GM20000 (cell line): ENCODE data around the gene LRRC14B.

Experiments
- DNase-seq: peaks from one replicate; pipeline ENCODE4 v3.0.0; 2012; ENCODE audit warnings: low spot score
- TF ChIP-seq, protein P1 (sequence below): IDR thresholded peaks from 2 replicates; pipeline ENCODE4 v1.5.1; 2012; ENCODE audit warnings: mild to moderate bottlenecking, control low read depth; ENCODE audit errors: extremely low read depth, missing control alignments

The LRRC14B gene

DNA sequence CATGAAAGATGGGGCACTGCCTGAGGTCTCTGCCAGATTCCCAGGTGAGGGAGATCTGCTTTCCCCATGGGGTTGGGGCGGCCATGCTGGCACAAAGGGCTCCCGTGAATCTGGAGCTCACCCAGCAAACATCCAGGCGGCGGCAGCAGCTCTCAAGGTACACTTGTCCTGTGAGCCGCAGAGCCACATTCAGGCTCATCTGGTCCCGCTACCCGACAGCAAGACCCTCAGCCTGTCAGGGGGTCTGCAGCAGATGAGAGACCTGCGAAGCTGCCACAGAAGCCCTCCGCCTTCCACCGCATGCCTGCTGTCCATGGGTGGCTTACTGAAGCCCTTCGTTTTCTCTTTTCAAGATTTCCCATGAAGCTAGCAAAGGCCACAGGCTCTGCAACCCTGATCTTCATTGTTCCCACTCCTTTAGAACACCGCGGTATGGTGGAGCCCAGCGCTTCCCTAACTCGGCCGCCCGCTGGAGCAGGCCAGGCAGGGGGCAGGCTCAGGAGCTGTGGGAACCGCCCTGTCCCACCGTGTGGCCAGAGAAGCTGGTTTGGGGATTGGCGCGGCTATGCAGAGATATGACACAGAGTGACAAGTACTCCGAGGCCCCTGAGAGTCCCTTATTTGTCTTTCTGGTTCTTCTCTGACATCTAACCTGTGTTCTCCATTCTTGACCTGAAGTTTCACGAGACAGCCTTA lies 8.8 kb downstream of the LRRC14B start:
- TF ChIP-seq, protein P1, sequence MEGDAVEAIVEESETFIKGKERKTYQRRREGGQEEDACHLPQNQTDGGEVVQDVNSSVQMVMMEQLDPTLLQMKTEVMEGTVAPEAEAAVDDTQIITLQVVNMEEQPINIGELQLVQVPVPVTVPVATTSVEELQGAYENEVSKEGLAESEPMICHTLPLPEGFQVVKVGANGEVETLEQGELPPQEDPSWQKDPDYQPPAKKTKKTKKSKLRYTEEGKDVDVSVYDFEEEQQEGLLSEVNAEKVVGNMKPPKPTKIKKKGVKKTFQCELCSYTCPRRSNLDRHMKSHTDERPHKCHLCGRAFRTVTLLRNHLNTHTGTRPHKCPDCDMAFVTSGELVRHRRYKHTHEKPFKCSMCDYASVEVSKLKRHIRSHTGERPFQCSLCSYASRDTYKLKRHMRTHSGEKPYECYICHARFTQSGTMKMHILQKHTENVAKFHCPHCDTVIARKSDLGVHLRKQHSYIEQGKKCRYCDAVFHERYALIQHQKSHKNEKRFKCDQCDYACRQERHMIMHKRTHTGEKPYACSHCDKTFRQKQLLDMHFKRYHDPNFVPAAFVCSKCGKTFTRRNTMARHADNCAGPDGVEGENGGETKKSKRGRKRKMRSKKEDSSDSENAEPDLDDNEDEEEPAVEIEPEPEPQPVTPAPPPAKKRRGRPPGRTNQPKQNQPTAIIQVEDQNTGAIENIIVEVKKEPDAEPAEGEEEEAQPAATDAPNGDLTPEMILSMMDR: no peak
- no peak for DNase-seq

GRCh38 chr5:200985-201384 lies 9.7 kb downstream of the LRRC14B start:
- TF ChIP-seq, protein P1: no peak
- DNase-seq: no peak

DNA sequence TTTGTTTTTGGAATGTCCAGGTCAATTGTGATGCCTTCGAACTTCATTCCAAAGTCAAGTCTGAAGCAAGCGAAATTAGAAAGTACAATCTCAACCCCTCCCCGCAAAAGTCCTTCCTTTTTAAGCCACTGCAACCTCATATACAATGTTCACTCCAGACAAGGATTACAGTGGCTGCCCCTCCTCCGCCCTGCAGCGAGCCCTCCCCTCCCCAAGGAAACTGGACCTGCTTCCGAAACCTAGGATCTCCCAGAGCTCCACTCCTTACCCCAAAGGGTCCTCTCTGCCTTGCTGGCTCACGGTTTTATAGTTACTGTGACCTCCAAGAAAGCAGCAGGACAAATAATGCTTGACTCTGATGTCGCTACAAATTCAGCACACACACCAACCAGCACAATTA lies 10.4 kb downstream of the LRRC14B start:
- DNase-seq: no peak
- TF ChIP-seq, protein P1: no peak

GRCh38 chr5:203246-203930 lies 12.1 kb downstream of the LRRC14B start:
- TF ChIP-seq, protein P1: no peak
- DNase-seq: no peak

DNA sequence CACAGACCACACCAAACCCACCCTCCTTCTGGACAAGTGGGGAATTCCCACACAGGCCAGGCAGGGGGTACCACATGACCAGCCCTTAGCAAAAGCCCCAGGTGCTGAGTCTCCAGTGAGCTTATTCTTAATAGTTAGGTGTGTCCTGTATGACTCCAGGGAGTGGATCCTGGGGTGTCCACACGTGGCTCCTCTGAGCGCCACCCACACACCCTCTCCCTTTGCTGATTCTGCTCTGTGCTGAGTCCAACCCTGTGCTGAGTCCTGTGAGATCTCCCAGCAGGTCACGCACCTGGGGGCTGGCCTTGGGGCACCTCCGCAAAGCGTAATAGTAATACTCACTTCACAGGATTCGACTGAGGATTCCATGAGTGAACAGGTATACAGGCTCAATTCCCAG lies 12.7 kb downstream of the LRRC14B start:
- TF ChIP-seq, protein P1: no peak
- no peak for DNase-seq

DNA sequence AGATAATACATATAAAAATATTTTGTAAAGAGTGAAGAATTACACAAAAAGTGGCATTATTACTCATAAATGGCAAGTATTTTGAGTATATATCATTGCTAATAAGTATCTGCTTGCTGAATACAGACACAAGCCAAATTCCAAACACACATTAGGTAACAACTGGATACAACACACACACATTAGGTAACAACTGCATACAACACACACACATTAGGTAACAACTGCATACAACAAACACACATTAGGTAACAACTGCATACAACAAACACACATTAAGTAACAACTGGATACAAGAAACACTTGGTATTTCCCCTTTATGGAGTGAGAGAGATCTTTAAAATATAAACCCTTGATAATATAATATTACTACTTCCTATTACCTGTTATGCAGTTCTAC lies 13.2 kb downstream of the LRRC14B start:
- TF ChIP-seq, protein P1: no peak
- no peak for DNase-seq

GRCh38 chr5:204966-205670 lies 13.8 kb downstream of the LRRC14B start:
- TF ChIP-seq, protein P1: no peak

More at GRCh38 chr5:204966-205670, 13.8 kb downstream of the LRRC14B start:
- DNase-seq: no peak
